Nephron (organoid): Measurements from ENCODE around the gene SRP72.
"Not testable (repeated sequence)": the region's sequence is repeated elsewhere in the genome, so short reads cannot be mapped to it uniquely, and the experiment has no call there.

ENCODE experiments used
- H3K27ac Mint-ChIP-seq, 3 experiments: 2 replicates each; pipeline ENCODE4 v1.8.0; 2020; ENCODE audit warnings: mixed read lengths in 3 of 3, mild to moderate bottlenecking in 2 of 3, moderate library complexity in 1 of 3
- H3K27me3 Mint-ChIP-seq: 2 replicates; pipeline ENCODE4 v1.8.0; 2021; ENCODE audit warnings: low read depth, mild to moderate bottlenecking, moderate library complexity, mixed read lengths
- H3K36me3 Mint-ChIP-seq: 2 replicates; pipeline ENCODE4 v1.8.0; 2020; ENCODE audit warnings: low read depth, mixed read lengths
- H3K4me1 Mint-ChIP-seq: 2 replicates; pipeline ENCODE4 v1.8.0; 2020; ENCODE audit warnings: mixed read lengths
- H3K4me3 Mint-ChIP-seq, 3 experiments: 2 replicates each; pipeline ENCODE4 v1.8.0; 2020; ENCODE audit warnings: mild to moderate bottlenecking in 3 of 3, mixed read lengths in 3 of 3, moderate library complexity in 2 of 3
- H3K9me3 Mint-ChIP-seq: 2 replicates; pipeline ENCODE4 v1.8.0; 2020; ENCODE audit warnings: mixed read lengths
- CTCF ChIP-seq, 3 experiments: fragments of 200-600 bp; sonication (generic); IDR thresholded peaks; one replicate each; pipeline ENCODE4 v1.5.0; 2021; ENCODE audit warnings: antibody characterized with exemption in 3 of 3; ENCODE audit not compliant: unreplicated experiment in 3 of 3

SRP72 gene

DNA sequence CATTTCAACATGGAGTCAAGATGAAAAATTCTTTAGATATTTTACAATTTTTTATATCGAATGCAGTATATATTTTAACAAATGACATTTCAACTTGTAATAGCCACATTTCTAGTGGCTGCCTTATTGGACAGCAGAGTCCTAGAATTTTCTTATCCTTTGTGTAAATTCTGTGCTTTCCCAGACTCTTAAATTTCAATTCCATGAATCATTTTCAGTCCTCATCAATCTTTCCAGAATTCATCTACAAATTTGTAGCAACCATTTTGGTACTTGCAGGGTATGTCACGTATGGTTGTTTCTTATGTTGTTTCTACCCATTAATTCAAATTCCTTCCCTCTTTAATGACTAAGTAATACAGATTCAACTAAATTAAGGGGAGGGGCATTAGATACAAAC lies 28.7 kb upstream of the SRP72 start:
- H3K36me3 Mint-ChIP-seq: peaks cover 24% of the 10 kb centered on the region
- peaks cover 32% of the 10 kb centered on the region for H3K4me1 Mint-ChIP-seq
- no peak overlapping the region for H3K27ac Mint-ChIP-seq
- H3K4me3 Mint-ChIP-seq: peak overlapping the region; percentile 30 to 57 (median 50)
- H3K27me3 Mint-ChIP-seq: no peaks in the 10 kb centered on the region
- H3K9me3 Mint-ChIP-seq: no peaks in the 10 kb centered on the region
- no peak for TF ChIP-seq CTCF (IDR thresholded peaks at IDR 0.05; ENCODE audit: unreplicated experiment in 3 of 3)

- H3K36me3 Mint-ChIP-seq: peaks cover 40% of the 10 kb centered on the region
- no peaks in the 10 kb centered on the region for H3K9me3 Mint-ChIP-seq
- no peak overlapping the region for H3K27ac Mint-ChIP-seq
- H3K4me3 Mint-ChIP-seq: no peak overlapping the region
- peaks cover 23% of the 10 kb centered on the region for H3K4me1 Mint-ChIP-seq
- no peaks in the 10 kb centered on the region for H3K27me3 Mint-ChIP-seq
- no peak for TF ChIP-seq CTCF (IDR thresholded peaks at IDR 0.05; ENCODE audit: unreplicated experiment in 3 of 3)
Measured at GRCh38 chr4:56440983-56441382, 26.4 kb upstream of the SRP72 start.

DNA sequence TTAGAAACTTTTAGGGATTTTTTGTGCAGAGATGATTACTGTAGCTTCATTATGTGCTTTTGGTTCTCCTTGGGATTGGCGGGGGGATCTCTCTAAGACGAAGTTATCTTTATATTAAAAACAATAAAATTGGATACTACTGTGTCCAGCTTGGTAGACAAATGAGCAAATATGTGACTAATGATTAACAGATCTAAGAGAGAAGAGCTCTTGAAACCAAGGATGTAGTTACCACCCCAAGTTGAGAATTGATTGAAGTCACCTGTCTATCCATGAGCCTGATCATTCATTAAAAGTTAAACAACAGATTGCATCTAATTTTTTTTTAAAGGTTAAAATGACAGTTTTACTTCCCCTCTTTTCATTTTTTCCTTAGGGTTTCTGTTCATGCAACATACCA lies 22.7 kb upstream of the SRP72 start:
- peaks cover 66% of the 10 kb centered on the region for H3K36me3 Mint-ChIP-seq
- no peak overlapping the region for H3K4me3 Mint-ChIP-seq

DNA sequence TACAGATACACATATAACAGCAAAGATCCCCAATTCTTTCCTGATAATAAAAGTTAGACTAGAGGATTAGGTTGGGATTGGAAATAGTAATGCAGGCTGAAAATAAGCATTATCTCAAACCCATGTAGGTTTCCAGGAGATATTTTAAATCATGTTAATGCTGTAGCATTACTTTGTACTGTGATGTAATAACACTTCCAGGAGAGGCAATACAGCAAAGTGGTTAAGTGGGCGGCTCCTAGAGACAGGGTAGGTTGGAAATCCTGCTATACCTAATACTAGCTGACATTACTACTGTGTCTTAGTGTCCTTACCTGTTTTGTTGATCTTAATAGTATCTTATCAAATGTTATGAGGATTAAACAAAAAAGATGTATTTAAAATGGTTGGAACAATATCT lies 21.7 kb upstream of the SRP72 start:
- Mint-ChIP-seq H3K27me3 (no peaks in the 10 kb centered on the region), H3K9me3 (no peaks in the 10 kb centered on the region), H3K27ac (no peak overlapping the region), H3K36me3 (peaks cover 70% of the 10 kb centered on the region), H3K4me3 (no peak overlapping the region), H3K4me1 (peaks cover under 1% of the 10 kb centered on the region)
- no peak for TF ChIP-seq CTCF (IDR thresholded peaks at IDR 0.05; ENCODE audit: unreplicated experiment in 3 of 3)

More for the DNA sequence above, 22.7 kb upstream of the SRP72 start:
- H3K27ac Mint-ChIP-seq: no peak overlapping the region
- H3K4me1 Mint-ChIP-seq: peaks cover 9% of the 10 kb centered on the region
- no peaks in the 10 kb centered on the region for H3K27me3 Mint-ChIP-seq
- TF ChIP-seq CTCF (IDR thresholded peaks at IDR 0.05; ENCODE audit: unreplicated experiment in 3 of 3): no peak
- no peaks in the 10 kb centered on the region for H3K9me3 Mint-ChIP-seq

DNA sequence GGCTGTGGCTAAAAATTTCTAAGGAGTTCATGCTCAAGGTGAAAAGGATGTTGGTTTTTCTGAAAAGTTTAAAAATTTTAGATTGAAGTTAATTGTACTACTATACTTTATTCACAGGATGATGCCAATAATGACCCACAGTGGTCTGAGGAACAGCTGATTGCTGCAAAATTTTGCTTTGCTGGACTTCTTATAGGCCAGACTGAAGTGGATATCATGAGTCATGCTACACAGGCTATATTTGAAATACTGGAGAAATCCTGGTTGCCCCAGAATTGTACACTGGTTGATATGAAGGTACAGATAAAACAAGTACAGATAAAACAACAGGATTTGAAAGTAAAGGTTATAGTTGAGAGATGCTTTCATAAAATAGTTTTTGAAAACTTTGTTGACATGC lies 19.1 kb upstream of the SRP72 start:
- Mint-ChIP-seq H3K4me1 (no peaks in the 10 kb centered on the region), H3K9me3 (no peaks in the 10 kb centered on the region), H3K27me3 (no peaks in the 10 kb centered on the region), H3K27ac (no peak overlapping the region), H3K36me3 (peaks cover 84% of the 10 kb centered on the region), H3K4me3 (no peak overlapping the region)
- no peak for TF ChIP-seq CTCF (IDR thresholded peaks at IDR 0.05; ENCODE audit: unreplicated experiment in 3 of 3)

- H3K4me1 Mint-ChIP-seq, H3K27me3 Mint-ChIP-seq, H3K27ac Mint-ChIP-seq, H3K4me3 Mint-ChIP-seq, H3K9me3 Mint-ChIP-seq: not testable (repeated sequence)
- H3K36me3 Mint-ChIP-seq: peaks cover 86% of the 10 kb centered on the region
Measured at GRCh38 chr4:56449475-56449874, 17.9 kb upstream of the SRP72 start.
